Suppressor macrophage treated with lipopolysaccharide for 4 hours (primary cell): Measurements from ENCODE around the gene PSME3.
"Not testable (repeated sequence)": the region's sequence is repeated elsewhere in the genome, so short reads cannot be mapped to it uniquely, and the experiment has no call there.

Source experiments
- DNase-seq: peaks from one replicate; pipeline ENCODE4 v3.0.0-alpha.2; 2020

Gene PSME3

DNA sequence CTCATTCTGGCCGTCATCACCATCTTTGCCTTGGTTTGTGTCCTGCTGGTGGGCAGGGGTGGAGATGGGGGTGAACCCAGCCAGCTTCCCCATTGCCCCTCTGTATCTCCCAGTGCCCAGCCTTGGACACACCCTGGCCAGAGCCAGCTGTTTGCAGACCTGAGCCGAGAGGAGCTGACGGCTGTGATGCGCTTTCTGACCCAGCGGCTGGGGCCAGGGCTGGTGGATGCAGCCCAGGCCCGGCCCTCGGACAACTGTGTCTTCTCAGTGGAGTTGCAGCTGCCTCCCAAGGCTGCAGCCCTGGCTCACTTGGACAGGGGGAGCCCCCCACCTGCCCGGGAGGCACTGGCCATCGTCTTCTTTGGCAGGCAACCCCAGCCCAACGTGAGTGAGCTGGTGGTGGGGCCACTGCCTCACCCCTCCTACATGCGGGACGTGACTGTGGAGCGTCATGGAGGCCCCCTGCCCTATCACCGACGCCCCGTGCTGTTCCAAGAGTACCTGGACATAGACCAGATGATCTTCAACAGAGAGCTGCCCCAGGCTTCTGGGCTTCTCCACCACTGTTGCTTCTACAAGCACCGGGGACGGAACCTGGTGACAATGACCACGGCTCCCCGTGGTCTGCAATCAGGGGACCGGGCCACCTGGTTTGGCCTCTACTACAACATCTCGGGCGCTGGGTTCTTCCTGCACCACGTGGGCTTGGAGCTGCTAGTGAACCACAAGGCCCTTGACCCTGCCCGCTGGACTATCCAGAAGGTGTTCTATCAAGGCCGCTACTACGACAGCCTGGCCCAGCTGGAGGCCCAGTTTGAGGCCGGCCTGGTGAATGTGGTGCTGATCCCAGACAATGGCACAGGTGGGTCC is 18.4 kb downstream of the PSME3 start:
- DNase-seq, result not testable (repeated sequence)

- no peak for DNase-seq
These were observed 19.2 kb downstream of the PSME3 start for GRCh38 chr17:42852351-42852750.

DNA sequence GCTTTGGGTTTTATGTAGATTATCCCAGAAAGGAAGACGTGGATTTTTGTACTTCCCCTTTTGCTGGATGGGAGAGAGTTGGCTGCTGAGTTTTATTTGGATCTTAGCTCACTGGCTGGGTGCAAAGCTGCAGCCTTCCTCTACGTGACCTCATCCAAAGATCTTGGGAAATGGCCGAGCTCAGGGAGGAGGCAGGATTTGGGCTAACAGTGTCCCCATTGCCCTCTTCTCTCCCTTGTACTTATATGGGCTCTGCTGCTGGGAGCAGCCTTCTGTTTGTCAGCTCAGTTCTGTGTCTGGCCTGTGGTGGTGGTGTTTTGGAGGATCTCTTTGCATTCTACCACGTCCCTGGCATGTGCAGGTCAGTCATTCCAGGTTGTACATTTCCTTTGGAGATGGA is 19.8 kb downstream of the PSME3 start:
- peak; percentile 47 for DNase-seq

DNA sequence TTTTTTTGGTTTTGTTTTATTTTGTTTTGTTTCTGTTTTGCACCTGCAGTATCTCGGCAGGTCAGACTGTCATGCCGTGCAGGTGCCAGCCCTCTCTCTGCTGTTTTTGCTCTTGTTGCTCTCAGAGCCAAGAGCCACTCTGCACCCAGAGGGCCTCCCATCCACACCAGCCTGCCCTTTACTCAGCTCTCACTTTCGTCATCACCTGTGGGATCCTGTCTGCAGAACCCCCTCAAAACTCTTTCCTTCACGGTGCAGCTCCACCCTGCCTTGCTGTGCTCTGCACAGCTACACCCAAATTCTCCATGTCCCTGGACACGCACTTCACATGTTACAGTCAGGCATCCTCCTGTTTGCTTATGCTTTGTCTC is 20.4 kb downstream of the PSME3 start:
- DNase-seq, result no peak

DNA sequence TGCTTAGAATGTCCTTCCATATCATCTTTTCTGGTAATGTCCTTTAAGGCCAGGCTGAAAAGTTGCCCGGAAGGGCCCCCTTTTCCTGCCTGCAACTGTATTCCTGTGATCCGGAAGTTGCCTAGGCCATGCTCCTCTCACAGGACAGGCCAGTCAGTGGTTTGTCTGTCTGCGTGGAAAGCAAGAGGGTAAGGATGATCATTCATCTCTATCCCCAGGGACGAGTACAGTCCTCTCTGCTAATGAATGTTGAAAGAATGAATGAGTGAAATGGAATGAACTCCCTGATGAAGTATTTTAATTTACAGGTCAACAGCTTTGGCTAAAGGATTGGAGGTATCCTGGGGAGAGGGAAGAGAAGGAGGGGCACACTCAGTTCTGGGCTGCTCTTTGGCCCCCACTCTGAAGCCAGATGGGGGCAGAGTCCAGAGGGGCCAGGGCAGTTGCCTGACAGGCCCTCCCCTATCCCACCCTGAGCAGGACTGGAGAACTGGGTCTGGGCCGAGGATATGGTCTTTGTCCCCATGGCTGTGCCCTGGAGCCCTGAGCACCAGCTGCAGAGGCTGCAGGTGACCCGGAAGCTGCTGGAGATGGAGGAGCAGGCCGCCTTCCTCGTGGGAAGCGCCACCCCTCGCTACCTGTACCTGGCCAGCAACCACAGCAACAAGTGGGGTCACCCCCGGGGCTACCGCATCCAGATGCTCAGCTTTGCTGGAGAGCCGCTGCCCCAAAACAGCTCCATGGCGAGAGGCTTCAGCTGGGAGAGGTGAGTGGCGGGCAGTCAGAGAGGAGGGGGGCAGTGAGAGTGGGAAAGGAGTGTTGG is 21.0 kb downstream of the PSME3 start:
- no peak for DNase-seq

DNA sequence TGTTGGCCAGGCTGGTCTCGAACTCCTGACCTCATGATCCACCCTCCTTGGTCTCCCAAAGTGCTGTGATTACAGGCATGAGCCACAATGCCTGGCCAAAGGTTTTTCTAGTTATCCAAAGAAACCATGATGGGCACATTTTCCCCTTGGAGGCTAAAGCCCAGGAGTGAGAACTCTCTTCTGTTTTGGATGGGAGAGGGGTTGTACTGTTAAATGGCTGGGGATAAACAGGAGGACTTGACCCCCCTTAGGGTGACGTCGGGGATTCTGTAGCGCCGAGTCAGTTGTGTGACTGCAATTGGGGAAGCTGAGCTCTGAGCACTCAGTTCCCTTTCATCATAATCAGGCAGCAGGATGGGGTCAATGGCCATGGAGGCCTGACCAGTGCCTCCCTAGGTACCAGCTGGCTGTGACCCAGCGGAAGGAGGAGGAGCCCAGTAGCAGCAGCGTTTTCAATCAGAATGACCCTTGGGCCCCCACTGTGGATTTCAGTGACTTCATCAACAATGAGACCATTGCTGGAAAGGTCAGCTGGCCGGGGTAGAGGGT is 21.9 kb downstream of the PSME3 start:
- peak; percentile 61 for DNase-seq

DNA sequence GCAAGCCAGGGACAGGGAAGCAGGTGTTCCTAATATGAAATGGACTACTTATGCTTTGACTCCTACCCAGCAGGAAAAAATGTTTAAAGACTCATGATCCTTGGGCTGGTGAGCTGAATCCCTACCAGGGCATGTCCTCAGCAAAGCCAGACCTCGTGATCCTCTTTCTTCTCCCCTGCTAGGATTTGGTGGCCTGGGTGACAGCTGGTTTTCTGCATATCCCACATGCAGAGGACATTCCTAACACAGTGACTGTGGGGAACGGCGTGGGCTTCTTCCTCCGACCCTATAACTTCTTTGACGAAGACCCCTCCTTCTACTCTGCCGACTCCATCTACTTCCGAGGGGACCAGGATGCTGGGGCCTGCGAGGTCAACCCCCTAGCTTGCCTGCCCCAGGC is 22.9 kb downstream of the PSME3 start:
- DNase-seq, result not testable (repeated sequence)

DNA sequence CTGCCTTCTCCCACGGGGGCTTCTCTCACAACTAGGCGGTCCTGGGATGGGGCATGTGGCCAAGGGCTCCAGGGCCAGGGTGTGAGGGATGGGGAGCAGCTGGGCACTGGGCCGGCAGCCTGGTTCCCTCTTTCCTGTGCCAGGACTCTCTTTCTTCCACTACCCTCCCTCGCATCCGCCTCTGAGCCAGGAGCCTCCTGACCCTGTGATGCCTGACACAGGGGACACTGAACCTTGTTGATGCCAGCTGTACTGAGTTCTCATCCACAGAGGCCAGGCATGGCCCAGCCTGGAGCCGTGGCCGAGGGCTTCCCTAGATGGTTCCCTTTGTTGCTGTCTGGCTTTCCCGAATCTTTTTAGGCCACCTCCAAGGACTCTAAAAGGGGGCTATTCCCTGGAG is 23.3 kb downstream of the PSME3 start:
- not testable (repeated sequence) for DNase-seq

- DNase-seq, result no peak
These were observed 24.2 kb downstream of the PSME3 start for GRCh38 chr17:42857389-42857788.

DNA sequence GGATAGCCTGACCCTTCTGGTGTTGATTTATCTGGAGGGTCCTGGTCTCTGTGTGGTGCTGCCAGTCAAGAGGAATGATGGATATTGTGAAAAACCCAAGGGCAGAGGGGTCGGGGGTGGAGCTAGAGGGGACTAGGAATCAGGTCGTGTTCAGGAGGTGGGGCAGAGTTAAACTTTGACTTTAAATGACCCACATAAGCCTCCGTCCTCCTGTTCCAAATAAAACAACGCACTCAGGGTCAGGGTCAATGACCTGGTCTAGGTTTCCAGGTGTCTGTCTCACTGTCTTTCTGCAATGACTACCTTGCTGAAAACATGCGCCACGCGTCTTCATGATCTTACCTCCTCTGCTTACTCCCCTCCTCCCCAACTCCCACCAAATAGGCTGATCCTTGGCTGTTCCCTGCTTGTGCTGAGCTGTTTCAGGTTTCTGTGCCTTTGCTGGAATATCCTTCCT is 32.5 kb downstream of the PSME3 start:
- no peak for DNase-seq

GRCh38 chr17:42866216-42866615 is 33.0 kb downstream of the PSME3 start:
- DNase-seq, result no peak

GRCh38 chr17:42866631-42867575 is 33.7 kb downstream of the PSME3 start:
- no peak for DNase-seq

GRCh38 chr17:42867694-42868261 is 34.6 kb downstream of the PSME3 start:
- not testable (repeated sequence) for DNase-seq

GRCh38 chr17:42868338-42868737 is 35.1 kb downstream of the PSME3 start:
- no peak for DNase-seq

DNA sequence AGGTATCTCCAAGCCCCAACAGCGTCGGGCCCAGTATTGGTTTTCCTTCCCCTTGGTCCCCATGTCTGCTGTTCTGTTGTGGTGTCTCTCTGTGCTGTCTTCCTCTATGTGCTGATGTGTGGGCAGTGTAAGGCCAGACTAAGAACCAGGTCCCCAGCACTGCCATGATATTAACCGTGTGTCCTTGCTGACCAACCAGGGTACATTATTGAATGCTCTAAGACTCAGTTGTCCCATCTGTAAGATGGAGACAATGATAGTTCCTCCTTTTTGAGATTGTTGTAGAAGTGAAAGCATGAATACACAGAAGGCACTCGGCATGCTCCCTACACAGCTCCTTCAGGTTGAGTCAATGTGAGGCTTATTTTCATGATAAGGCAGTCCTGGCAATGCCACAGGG is 38.5 kb downstream of the PSME3 start:
- DNase-seq, result no peak

GRCh38 chr17:42872251-42872965 is 39.2 kb downstream of the PSME3 start:
- DNase-seq, result no peak

GRCh38 chr17:42873315-42873714 is 40.1 kb downstream of the PSME3 start:
- no peak for DNase-seq

- not testable (repeated sequence) for DNase-seq
These were observed 40.9 kb downstream of the PSME3 start for GRCh38 chr17:42873932-42874695.

DNA sequence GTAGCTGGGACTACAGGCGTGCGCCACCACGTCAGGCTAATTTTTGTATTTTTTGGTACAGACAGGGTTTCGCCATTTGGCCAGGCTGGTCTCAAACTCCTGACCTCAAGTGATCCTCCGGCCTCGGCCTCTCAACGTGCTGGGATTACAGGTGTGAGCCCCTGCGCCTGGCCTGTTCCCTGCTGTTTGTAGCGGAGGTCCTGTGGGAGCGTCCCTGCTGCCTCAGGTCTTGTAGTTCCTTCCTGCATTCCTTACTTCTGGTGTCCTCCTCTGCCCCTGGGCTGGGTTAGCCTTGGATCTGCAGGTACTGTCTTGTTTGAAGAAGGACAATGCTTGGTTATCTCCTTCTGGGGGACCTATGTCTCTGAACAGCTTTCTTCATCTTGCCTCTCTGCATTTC is 43.8 kb downstream of the PSME3 start:
- DNase-seq, result no peak

DNA sequence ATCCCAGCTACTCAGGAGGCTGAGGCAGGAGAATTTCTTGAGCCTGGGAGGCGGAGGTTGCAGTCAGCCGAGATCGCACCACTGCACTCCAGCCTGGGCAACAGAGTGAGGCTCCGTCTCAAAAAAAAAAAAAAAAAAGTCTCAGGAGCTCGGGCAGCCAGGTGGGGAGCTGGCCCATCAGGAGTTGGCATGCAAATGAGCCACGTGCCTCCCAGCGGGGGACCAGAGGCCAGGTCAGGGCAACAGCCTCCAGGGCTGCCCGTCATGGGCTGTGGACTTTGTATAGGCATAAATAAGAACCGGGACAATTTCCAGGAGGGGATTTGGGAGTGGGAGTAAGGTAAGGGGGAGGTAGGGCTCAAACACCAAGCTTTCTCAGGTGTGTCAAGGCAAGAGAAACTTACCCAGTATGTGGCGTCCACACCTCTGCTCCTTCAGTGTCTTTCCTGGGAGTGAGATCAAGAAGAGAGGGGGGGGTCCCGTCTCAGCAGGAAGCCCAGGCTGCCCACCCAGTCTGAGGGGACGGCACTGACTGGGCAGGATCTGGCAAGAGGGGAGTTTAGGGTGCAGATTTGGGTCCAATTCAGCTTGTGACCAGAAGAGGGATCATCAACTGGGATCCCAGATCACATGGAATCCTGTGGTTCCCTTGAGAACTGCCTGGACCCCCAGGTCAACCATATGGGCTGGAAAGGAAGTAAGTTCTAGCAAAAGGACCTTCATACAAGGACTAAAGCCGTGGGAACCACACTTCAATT is 45.1 kb downstream of the PSME3 start:
- DNase-seq, result no peak
